B cell (primary cell): ENCODE measurements around the gene SCRN3.

ENCODE experiments used
- CTCF ChIP-seq: fragments of 200-600 bp; IDR thresholded peaks from one replicate; pipeline ENCODE4 v1.8.0; 2022; ENCODE audit warnings: antibody characterized with exemption, mild to moderate bottlenecking
- EZH2 ChIP-seq: IDR thresholded peaks from 2 replicates; pipeline ENCODE4 v1.6.1; 2012; ENCODE audit warnings: borderline replicate concordance, low read depth, mild to moderate bottlenecking, moderate library complexity, low read length; ENCODE audit not compliant: insufficient read depth, poor library complexity, severe bottlenecking

- no peak for TF ChIP-seq CTCF
- TF ChIP-seq EZH2, result no peak
These were observed 44.8 kb upstream of the SCRN3 start for GRCh38 chr2:174350593-174351181.
